SK-N-SH (cell line): Measurements from ENCODE around the gene SPAG8. TPM values are rescaled to one million over a fixed set of nuclear protein-coding genes. Genes with fewer than 3 reads are reported as not detected.
A peak's percentile ranks its signal among the peaks of the same experiment; 100 is the strongest.

ENCODE experiments used
- CTCF ChIA-PET: fragments of 300-600, 350-600 bp; formaldehyde crosslinking; extraction: SDS; loops from one replicate; lab custom pipeline; 2021; lab: Yijun Ruan, JAX
- POLR2A ChIA-PET: fragments of 350-600 bp; sonication (Branson Sonifier 250); formaldehyde crosslinking; extraction: SDS; loops from one replicate; lab custom pipeline; 2020; ENCODE audit warnings: antibody characterized with exemption, inconsistent platforms; lab: Yijun Ruan, JAX
- DNase-seq: peaks from one replicate; pipeline ENCODE4 v3.0.0; 2012
- H2AFZ ChIP-seq: fragments of 200-600 bp; sonication (generic); 2 replicates; pipeline ENCODE4 v1.8.1; 2016; ENCODE audit warnings: antibody characterized with exemption, mild to moderate bottlenecking, low read depth
- H3F3A ChIP-seq: fragments of 200-600 bp; sonication (generic); replicated peaks from 2 replicates; pipeline ENCODE3; 2016; ENCODE audit warnings: antibody characterized with exemption, mild to moderate bottlenecking; ENCODE audit not compliant: insufficient read depth
- H3K27ac ChIP-seq, 2 experiments: fragments of 200-500 bp in 1 of 2; fragments of 200-600 bp in 1 of 2; sonication (Bioruptor generic) in 1 of 2; sonication (generic), shearing (Covaris generic) in 1 of 2; 2 replicates each; pipeline versions ENCODE4 v1.5.1 to v1.6.1; 2014 to 2016; ENCODE audit warnings: low read depth in 2 of 2, inconsistent platforms in 1 of 2, low read length in 1 of 2, mild to moderate bottlenecking in 1 of 2, mixed read lengths in 1 of 2
- H3K27me3 ChIP-seq: fragments of 200-600 bp; sonication (generic), shearing (Covaris generic); 2 replicates; pipeline ENCODE4 v1.6.1; 2016; ENCODE audit warnings: mixed run types; ENCODE audit not compliant: insufficient read depth
- H3K36me3 ChIP-seq, 2 experiments: fragments of 200-500 bp in 1 of 2; fragments of 200-600 bp in 1 of 2; sonication (Bioruptor generic) in 1 of 2; sonication (generic) in 1 of 2; replicated peaks in 1 of 2; 2 replicates each; pipeline versions ENCODE3 to v1.5.1; 2014 to 2016; ENCODE audit warnings: low read length in 1 of 2, mild to moderate bottlenecking in 1 of 2; ENCODE audit not compliant: insufficient read depth in 2 of 2, control insufficient read depth in 1 of 2
- H3K4me1 ChIP-seq, 2 experiments: fragments of 200-500 bp in 1 of 2; fragments of 200-600 bp in 1 of 2; sonication (Bioruptor generic) in 1 of 2; sonication (generic), shearing (Covaris generic) in 1 of 2; 2 replicates each; pipeline versions ENCODE4 v1.5.1 to v1.6.1; 2014 to 2016; ENCODE audit warnings: low read depth in 1 of 2, low read length in 1 of 2, mixed run types in 1 of 2; ENCODE audit not compliant: insufficient read depth in 2 of 2, control insufficient read depth in 1 of 2
- H3K4me2 ChIP-seq: fragments of 200-600 bp; sonication (generic), shearing (Covaris generic); 2 replicates; pipeline ENCODE4 v1.6.1; 2017; ENCODE audit warnings: mixed run types
- H3K4me3 ChIP-seq, 2 experiments: fragments of 200-500 bp in 1 of 2; fragments of 200-600 bp in 1 of 2; sonication (Bioruptor generic) in 1 of 2; sonication (generic), shearing (Covaris generic) in 1 of 2; 2 replicates each; pipeline versions ENCODE4 v1.5.1 to v1.8.1; 2014 to 2016; ENCODE audit warnings: low read depth in 2 of 2, inconsistent platforms in 1 of 2, low read length in 1 of 2, mild to moderate bottlenecking in 1 of 2, mixed read lengths in 1 of 2, moderate library complexity in 1 of 2
- H3K79me2 ChIP-seq: fragments of 200-600 bp; sonication (generic); 2 replicates; pipeline ENCODE4 v1.8.1; 2017; ENCODE audit warnings: mild to moderate bottlenecking; ENCODE audit not compliant: insufficient read depth
- H3K9ac ChIP-seq: fragments of 200-600 bp; sonication (generic); 2 replicates; pipeline ENCODE4 v1.6.1; 2017; ENCODE audit warnings: mixed run types
- H3K9me2 ChIP-seq: fragments of 200-600 bp; sonication (generic); 2 replicates; pipeline ENCODE4 v1.6.1; 2017; ENCODE audit warnings: mixed run types
- H3K9me3 ChIP-seq: fragments of 200-600 bp; sonication (generic); 2 replicates; pipeline ENCODE4 v1.6.1; 2017; ENCODE audit warnings: mixed run types, mild to moderate bottlenecking, moderate library complexity
- H4K20me1 ChIP-seq: fragments of 200-600 bp; sonication (generic); 2 replicates; pipeline ENCODE4 v1.6.1; 2017; ENCODE audit warnings: mild to moderate bottlenecking, mixed run types; ENCODE audit not compliant: insufficient read depth
- CHD2 ChIP-seq: fragments of 150-350 bp; IDR thresholded peaks from 2 replicates; pipeline ENCODE4 v1.6.1; 2018; ENCODE audit warnings: low read length; ENCODE audit not compliant: partially characterized antibody
- ELF1 ChIP-seq: IDR thresholded peaks from 2 replicates; pipeline ENCODE4 v1.4.0; 2012
- EP300 ChIP-seq, 2 experiments: IDR thresholded peaks; 2 replicates each; pipeline versions ENCODE4 v1.4.0 to v1.6.1; 2012; ENCODE audit warnings: borderline replicate concordance in 1 of 2, low read depth in 1 of 2, low read length in 1 of 2
- FOSL2 ChIP-seq: IDR thresholded peaks from 2 replicates; pipeline ENCODE4 v1.4.0; 2012; ENCODE audit warnings: low read depth, mild to moderate bottlenecking, moderate library complexity, borderline replicate concordance
- FOXJ3 ChIP-seq: sonication (generic); formaldehyde crosslinking; IDR thresholded peaks from 2 replicates; pipeline ENCODE4 v1.5.1; 2020; ENCODE audit warnings: mild to moderate bottlenecking, missing genetic modification reagents
- FOXM1 ChIP-seq: IDR thresholded peaks from 2 replicates; pipeline ENCODE4 v1.4.0; 2012; ENCODE audit warnings: low read depth, mild to moderate bottlenecking
- MEF2A ChIP-seq: IDR thresholded peaks from 2 replicates; pipeline ENCODE4 v1.4.0; 2012; ENCODE audit warnings: low read depth, borderline replicate concordance
- MXI1 ChIP-seq: IDR thresholded peaks from 2 replicates; pipeline ENCODE4 v1.6.1; 2012; ENCODE audit warnings: mild to moderate bottlenecking, low read depth, low read length, improper control_type of control experiment
- NFIC ChIP-seq: IDR thresholded peaks from 2 replicates; pipeline ENCODE4 v1.4.0; 2012; ENCODE audit warnings: borderline replicate concordance
- POLR2AphosphoS5 ChIP-seq: IDR thresholded peaks from 2 replicates; pipeline ENCODE4 v1.6.1; 2012; ENCODE audit warnings: low read depth, low read length
- RFX5 ChIP-seq: IDR thresholded peaks from 2 replicates; pipeline ENCODE4 v1.6.1; 2012; ENCODE audit warnings: mild to moderate bottlenecking, improper control_type of control experiment, low read length
- SMC3 ChIP-seq: IDR thresholded peaks from 2 replicates; pipeline ENCODE4 v1.6.1; 2012; ENCODE audit warnings: low read depth, low read length, improper control_type of control experiment
- TAF1 ChIP-seq: IDR thresholded peaks from 2 replicates; pipeline ENCODE4 v1.6.1; 2012; ENCODE audit warnings: low read depth, mild to moderate bottlenecking, low read length, moderate library complexity, borderline replicate concordance
- YY1 ChIP-seq: IDR thresholded peaks from 2 replicates; pipeline ENCODE4 v1.4.0; 2012; ENCODE audit warnings: low read depth, mild to moderate bottlenecking
- WGBS: methylation state at CpG from one replicate; pipeline ENCODE4 v1.1.6; 2017; ENCODE audit warnings: low lambda C conversion rate; 5-methylcytosine and 5-hydroxymethylcytosine counted together
- polyA plus RNA-seq, 3 experiments: library from polyadenylated mRNA; depleted of rRNA; stranded (reverse); fragments of >200 nt; gene quantifications; 2 replicates each; pipeline ENCODE4 v1.2.3, GENCODE V29; 2012
- TF ChIP-seq, protein P1 (sequence below): IDR thresholded peaks from 2 replicates; pipeline ENCODE4 v1.6.1; 2012; ENCODE audit warnings: mild to moderate bottlenecking, low read depth, low read length, moderate library complexity
- TF ChIP-seq, protein P2 (sequence below): fragments of 150-350 bp; IDR thresholded peaks from 2 replicates; pipeline ENCODE4 v1.6.1; 2017; ENCODE audit warnings: antibody characterized with exemption, low read length, low read depth, borderline replicate concordance
- TF ChIP-seq, protein P3 (sequence below): IDR thresholded peaks from 2 replicates; pipeline ENCODE4 v1.4.0; 2012; ENCODE audit warnings: low read depth
- TF ChIP-seq, protein P4 (sequence below): fragments of 200-600 bp; sonication (generic); IDR thresholded peaks from 2 replicates; pipeline ENCODE4 v1.6.1; 2017; ENCODE audit warnings: antibody characterized with exemption, mild to moderate bottlenecking, moderate library complexity

The SPAG8 gene
- polyA plus RNA-seq, 1 of the 3 experiments (the other 2 are of a cell fraction) = 1.5 TPM

DNA sequence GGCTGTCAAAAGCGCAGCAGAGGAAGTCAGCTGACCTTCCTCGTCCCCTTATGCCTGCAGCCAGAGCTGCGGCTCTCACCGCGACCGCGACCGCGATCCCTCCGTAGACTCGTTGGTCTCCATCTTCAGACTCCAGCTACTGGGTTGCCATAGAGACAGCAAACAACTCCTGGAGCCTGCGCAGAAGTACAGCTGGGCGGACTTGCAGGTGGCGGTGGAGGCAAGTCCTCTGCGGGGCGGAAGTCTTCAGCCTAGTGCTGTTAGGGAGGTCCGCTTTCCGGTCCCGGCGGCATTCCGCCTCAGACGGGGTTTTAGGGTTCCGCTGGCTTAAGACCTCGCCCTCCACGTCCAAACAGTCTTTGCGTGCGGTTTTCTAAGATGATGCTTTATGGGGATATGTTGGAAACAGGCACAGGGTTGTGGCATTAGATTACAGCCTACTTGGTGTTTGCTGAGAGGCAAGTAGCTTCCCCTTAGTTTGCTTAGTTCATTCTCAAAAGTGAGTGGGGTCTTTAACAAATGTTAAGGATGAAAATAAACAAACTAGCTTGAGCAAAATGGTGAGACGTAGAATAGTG is at the start of gene SPAG8 (continued):
- TF ChIP-seq, protein P1, sequence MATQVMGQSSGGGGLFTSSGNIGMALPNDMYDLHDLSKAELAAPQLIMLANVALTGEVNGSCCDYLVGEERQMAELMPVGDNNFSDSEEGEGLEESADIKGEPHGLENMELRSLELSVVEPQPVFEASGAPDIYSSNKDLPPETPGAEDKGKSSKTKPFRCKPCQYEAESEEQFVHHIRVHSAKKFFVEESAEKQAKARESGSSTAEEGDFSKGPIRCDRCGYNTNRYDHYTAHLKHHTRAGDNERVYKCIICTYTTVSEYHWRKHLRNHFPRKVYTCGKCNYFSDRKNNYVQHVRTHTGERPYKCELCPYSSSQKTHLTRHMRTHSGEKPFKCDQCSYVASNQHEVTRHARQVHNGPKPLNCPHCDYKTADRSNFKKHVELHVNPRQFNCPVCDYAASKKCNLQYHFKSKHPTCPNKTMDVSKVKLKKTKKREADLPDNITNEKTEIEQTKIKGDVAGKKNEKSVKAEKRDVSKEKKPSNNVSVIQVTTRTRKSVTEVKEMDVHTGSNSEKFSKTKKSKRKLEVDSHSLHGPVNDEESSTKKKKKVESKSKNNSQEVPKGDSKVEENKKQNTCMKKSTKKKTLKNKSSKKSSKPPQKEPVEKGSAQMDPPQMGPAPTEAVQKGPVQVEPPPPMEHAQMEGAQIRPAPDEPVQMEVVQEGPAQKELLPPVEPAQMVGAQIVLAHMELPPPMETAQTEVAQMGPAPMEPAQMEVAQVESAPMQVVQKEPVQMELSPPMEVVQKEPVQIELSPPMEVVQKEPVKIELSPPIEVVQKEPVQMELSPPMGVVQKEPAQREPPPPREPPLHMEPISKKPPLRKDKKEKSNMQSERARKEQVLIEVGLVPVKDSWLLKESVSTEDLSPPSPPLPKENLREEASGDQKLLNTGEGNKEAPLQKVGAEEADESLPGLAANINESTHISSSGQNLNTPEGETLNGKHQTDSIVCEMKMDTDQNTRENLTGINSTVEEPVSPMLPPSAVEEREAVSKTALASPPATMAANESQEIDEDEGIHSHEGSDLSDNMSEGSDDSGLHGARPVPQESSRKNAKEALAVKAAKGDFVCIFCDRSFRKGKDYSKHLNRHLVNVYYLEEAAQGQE = no peak
- TF ChIP-seq FOXM1 = no peak
- peak; percentile 73 for TF ChIP-seq CHD2
- TF ChIP-seq POLR2AphosphoS5 = peak; percentile 57; the same call in 1 of the 2 replicates
- TF ChIP-seq SMC3 = no peak
- no peak; the same call in 1 of the 2 replicates for TF ChIP-seq FOXJ3 (CRISPR knock-in tag)

DNA sequence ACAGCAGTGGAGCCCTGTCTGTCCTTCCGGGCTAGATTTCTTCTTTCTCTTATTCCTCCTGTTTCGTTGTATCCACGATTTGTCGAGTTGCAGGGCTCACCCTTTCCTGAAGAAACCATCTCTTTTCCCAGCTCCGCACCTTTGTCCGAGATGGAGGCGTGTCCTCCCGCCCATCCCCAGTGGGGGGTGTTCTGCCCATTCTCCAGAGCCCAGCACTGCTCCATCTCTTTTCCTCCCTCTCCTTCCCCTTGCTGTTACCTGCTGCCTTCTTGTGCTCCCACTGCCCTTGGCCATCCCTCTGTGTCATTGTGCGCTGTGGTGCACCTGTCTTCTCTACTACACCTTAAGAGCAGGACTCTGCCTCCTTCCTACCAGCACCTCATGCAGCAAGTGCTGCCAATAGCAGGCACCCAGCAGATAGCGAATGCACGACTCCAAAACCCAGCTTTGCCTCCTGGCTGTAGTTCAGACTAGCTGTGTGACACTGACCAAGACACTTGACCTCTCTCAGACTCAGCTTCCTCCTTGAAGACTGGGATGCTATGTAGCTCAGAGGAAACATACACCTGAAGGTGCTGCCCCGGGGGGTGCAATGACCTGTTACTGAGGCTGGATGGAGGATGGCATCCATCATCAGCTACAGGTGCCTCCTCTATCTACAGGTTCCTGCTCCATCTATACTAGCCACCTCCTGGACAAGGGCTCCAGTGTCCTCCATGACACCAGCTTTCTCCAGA is 49.3 kb upstream of the SPAG8 start:
- H3K9me2 ChIP-seq = no peaks in the 10 kb centered on the region
- no peak for DNase-seq
- no peak overlapping the region for H3K27ac ChIP-seq
- H3K9ac ChIP-seq = no peak overlapping the region
- H3K4me3 ChIP-seq = no peak overlapping the region
- TF ChIP-seq, protein P2, sequence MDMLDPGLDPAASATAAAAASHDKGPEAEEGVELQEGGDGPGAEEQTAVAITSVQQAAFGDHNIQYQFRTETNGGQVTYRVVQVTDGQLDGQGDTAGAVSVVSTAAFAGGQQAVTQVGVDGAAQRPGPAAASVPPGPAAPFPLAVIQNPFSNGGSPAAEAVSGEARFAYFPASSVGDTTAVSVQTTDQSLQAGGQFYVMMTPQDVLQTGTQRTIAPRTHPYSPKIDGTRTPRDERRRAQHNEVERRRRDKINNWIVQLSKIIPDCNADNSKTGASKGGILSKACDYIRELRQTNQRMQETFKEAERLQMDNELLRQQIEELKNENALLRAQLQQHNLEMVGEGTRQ = no peak
- TF ChIP-seq FOXJ3 (CRISPR knock-in tag) (no peak), POLR2AphosphoS5 (no peak), FOSL2 (no peak), TAF1 (no peak), FOXM1 (no peak), YY1 (no peak), ELF1 (no peak), NFIC (no peak), RFX5 (no peak), SMC3 (no peak), EP300 (IDR thresholded peaks at IDR 0.05; ENCODE audit: borderline replicate concordance in 1 of 2, low read depth in 1 of 2, low read length in 1 of 2) (no peak), MXI1 (no peak), MEF2A (no peak)
- TF ChIP-seq, protein P1 = no peak
- TF ChIP-seq, protein P3, sequence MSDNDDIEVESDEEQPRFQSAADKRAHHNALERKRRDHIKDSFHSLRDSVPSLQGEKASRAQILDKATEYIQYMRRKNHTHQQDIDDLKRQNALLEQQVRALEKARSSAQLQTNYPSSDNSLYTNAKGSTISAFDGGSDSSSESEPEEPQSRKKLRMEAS = no peak
- TF ChIP-seq, protein P4, sequence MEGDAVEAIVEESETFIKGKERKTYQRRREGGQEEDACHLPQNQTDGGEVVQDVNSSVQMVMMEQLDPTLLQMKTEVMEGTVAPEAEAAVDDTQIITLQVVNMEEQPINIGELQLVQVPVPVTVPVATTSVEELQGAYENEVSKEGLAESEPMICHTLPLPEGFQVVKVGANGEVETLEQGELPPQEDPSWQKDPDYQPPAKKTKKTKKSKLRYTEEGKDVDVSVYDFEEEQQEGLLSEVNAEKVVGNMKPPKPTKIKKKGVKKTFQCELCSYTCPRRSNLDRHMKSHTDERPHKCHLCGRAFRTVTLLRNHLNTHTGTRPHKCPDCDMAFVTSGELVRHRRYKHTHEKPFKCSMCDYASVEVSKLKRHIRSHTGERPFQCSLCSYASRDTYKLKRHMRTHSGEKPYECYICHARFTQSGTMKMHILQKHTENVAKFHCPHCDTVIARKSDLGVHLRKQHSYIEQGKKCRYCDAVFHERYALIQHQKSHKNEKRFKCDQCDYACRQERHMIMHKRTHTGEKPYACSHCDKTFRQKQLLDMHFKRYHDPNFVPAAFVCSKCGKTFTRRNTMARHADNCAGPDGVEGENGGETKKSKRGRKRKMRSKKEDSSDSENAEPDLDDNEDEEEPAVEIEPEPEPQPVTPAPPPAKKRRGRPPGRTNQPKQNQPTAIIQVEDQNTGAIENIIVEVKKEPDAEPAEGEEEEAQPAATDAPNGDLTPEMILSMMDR = no peak
- TF ChIP-seq, all 33 proteins: peak for 0
- POLR2A ChIA-PET = no interaction called here
- Histone ChIP-seq H3K79me2 (no peaks in the 10 kb centered on the region), H3K9me3 (no peaks in the 10 kb centered on the region), H4K20me1 (no peaks in the 10 kb centered on the region), H3K4me2 (no peak overlapping the region), H3K36me3 (no peaks in the 10 kb centered on the region), H3K4me1 (peaks cover 0 to 9% of the 10 kb centered on the region in 2 experiments; a peak in 1 of 4 replicates), H3K27me3 (no peaks in the 10 kb centered on the region; the same call in 1 of the 2 replicates), H2AFZ (no peak overlapping the region), H3F3A (no peaks in the 10 kb centered on the region)
- CTCF ChIA-PET = interaction anchor here (1.1 to 4.9 kb wide), 6 partner anchors 10 to 91 kb away, joined by 4 to 25 read pairs (median 7); no protein-coding TSS in a partner anchor
- WGBS = 58% methylated on average over 12 of the region's 12 CpGs
